ENCODE data around the gene RANBP1. TPM values are rescaled to one million over a fixed set of nuclear protein-coding genes. Genes with fewer than 3 reads are reported as not detected.

RANBP1 gene
- total and polyA plus RNA-seq, 9 of the 15 experiments (the other 6 are each of a cell fraction or from before 2014, with no cell fraction given), result 162 to 2,891 (median 1,289) TPM

DNA sequence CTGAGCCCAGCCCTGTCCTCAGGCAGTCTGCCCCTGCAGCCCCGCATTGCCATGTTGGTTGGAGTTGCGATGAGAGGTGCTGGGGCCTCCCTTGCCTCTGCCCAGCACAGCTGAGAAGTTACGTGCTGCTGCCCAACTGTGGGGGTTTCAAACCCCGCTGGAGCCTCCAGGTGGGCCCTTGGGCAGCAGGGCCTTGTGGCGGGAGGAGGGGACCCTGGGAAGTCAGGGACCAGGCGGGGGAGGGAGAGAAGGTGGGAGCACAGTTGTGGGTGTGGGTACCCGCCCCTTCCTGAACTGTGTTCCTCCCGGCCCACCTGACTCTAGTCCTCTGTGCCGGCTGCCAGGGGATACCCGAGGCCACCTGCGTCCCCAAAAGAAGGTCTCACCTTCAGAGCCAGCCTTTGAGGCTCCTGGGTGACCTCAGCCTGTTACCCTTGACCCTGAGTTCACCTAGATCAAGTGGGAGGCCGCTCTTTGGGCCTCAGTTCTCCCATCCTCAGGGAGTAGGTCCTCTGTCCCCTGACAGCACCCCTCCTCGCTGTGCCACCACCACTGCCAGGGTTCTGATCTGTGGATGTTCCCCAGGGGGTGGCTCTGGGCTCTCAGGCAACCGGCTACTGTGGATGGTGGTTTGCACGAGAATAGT lies 42.6 kb downstream of the RANBP1 start (continued):
- TF ChIP-seq ZNF668 (CRISPR knock-in tag; IDR thresholded peaks at IDR 0.05) (no peak), RBM22 (IDR thresholded peaks at IDR 0.05; ENCODE audit: low read depth, low read length, poor library complexity, severe bottlenecking) (no peak), SMARCB1 (IDR thresholded peaks at IDR 0.05; ENCODE audit: insufficient read length, low read depth) (no peak), STAG1 (CRISPR knock-in tag; IDR thresholded peaks at IDR 0.05; ENCODE audit: borderline replicate concordance) (peak; percentile 51; the same call in 1 of the 2 replicates), GABPB1 (CRISPR knock-in tag; IDR thresholded peaks at IDR 0.05) (no peak), ZNF384 (IDR thresholded peaks at IDR 0.05; ENCODE audit: low read depth, low read length) (no peak), MED1 (CRISPR knock-in tag; IDR thresholded peaks at IDR 0.05; ENCODE audit: borderline replicate concordance) (0 out of 2 replicates have a peak, but pooled peaks have one; percentile 66), SRSF1 (IDR thresholded peaks at IDR 0.05; ENCODE audit: low read depth, low read length) (no peak)
- TF ChIP-seq, protein P1, sequence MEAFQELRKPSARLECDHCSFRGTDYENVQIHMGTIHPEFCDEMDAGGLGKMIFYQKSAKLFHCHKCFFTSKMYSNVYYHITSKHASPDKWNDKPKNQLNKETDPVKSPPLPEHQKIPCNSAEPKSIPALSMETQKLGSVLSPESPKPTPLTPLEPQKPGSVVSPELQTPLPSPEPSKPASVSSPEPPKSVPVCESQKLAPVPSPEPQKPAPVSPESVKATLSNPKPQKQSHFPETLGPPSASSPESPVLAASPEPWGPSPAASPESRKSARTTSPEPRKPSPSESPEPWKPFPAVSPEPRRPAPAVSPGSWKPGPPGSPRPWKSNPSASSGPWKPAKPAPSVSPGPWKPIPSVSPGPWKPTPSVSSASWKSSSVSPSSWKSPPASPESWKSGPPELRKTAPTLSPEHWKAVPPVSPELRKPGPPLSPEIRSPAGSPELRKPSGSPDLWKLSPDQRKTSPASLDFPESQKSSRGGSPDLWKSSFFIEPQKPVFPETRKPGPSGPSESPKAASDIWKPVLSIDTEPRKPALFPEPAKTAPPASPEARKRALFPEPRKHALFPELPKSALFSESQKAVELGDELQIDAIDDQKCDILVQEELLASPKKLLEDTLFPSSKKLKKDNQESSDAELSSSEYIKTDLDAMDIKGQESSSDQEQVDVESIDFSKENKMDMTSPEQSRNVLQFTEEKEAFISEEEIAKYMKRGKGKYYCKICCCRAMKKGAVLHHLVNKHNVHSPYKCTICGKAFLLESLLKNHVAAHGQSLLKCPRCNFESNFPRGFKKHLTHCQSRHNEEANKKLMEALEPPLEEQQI (IDR thresholded peaks at IDR 0.05), result no peak

All from K562 (cell line).